Measurements from ENCODE around the gene CDK19. TPM values are rescaled to one million over a fixed set of nuclear protein-coding genes. Genes with fewer than 3 reads are reported as not detected.

Gene CDK19
- total RNA-seq, 1 experiment from 2014 or later, result 11.7 TPM

- H3K36me3 Mint-ChIP-seq, result no peaks in the 10 kb centered on the region
- no peaks in the 10 kb centered on the region for H3K4me1 Mint-ChIP-seq
- ATAC-seq, result no peak
- no peak overlapping the region for H3K4me3 Mint-ChIP-seq
- CTCF ChIA-PET, result interaction anchor here (1.4 to 1.5 kb wide), 2 partner anchors 8 to 55 kb away, joined by 3 to 6 read pairs; no protein-coding TSS in a partner anchor
- POLR2A ChIA-PET, result interaction anchor here (0.7 kb wide), 1 partner anchor 205 kb away, joined by 4 read pairs; no protein-coding TSS in a partner anchor
- DNase-seq (ENCODE audit: low spot score), result no peak
- H3K27ac Mint-ChIP-seq, result no peak overlapping the region
- H3K9me3 Mint-ChIP-seq, result no peaks in the 10 kb centered on the region
- H3K27me3 Mint-ChIP-seq (ENCODE audit: low read depth), result no peaks in the 10 kb centered on the region
- TF ChIP-seq FOXP4 (CRISPR knock-in tag; IDR thresholded peaks at IDR 0.05), result no peak
- TF ChIP-seq ELF4 (CRISPR knock-in tag; IDR thresholded peaks at IDR 0.05; ENCODE audit: low read depth), result no peak
- TF ChIP-seq MLX (CRISPR knock-in tag; IDR thresholded peaks at IDR 0.05), result no peak
- TF ChIP-seq ZBTB21 (CRISPR knock-in tag; IDR thresholded peaks at IDR 0.05; ENCODE audit: borderline replicate concordance), result no peak
- TF ChIP-seq IRF2 (CRISPR knock-in tag; IDR thresholded peaks at IDR 0.05; ENCODE audit: borderline replicate concordance, low read depth), result no peak
- no peak for TF ChIP-seq ZNF281 (CRISPR knock-in tag; IDR thresholded peaks at IDR 0.05)
These were observed 141.2 kb downstream of the CDK19 start for GRCh38 chr6:110674096-110674495.

GRCh38 chr6:110672122-110672521, 143.1 kb downstream of the CDK19 start:
- no peak for DNase-seq (ENCODE audit: low spot score)
- Mint-ChIP-seq H3K4me1 (no peaks in the 10 kb centered on the region), H3K4me3 (no peak overlapping the region), H3K27me3 (ENCODE audit: low read depth) (no peaks in the 10 kb centered on the region), H3K27ac (no peak overlapping the region), H3K36me3 (no peaks in the 10 kb centered on the region), H3K9me3 (no peaks in the 10 kb centered on the region)
- ChIA-PET CTCF (interaction anchor here (1.8 kb wide), 1 partner anchor 10 kb away, joined by 4 read pairs; no protein-coding TSS in a partner anchor), POLR2A (no interaction called here)
- no peak for ATAC-seq
- TF ChIP-seq CBFB (CRISPR knock-in tag; IDR thresholded peaks at IDR 0.05; ENCODE audit: low read depth) (no peak), OVOL2 (CRISPR knock-in tag; IDR thresholded peaks at IDR 0.05; ENCODE audit: borderline replicate concordance) (no peak), ATF1 (CRISPR knock-in tag; IDR thresholded peaks at IDR 0.05) (no peak), ZMAT4 (CRISPR knock-in tag; IDR thresholded peaks at IDR 0.05) (no peak), CREB1 (CRISPR knock-in tag; IDR thresholded peaks at IDR 0.05) (no peak), PRDM15 (CRISPR knock-in tag; IDR thresholded peaks at IDR 0.05) (no peak), MYBL2 (CRISPR knock-in tag; IDR thresholded peaks at IDR 0.05) (no peak), TEAD1 (CRISPR knock-in tag; IDR thresholded peaks at IDR 0.05) (no peak), NFYB (CRISPR knock-in tag; conservative IDR thresholded peaks at IDR 0.05; ENCODE audit: low read depth) (no peak), AFF4 (CRISPR knock-in tag; IDR thresholded peaks at IDR 0.05; ENCODE audit: borderline replicate concordance) (no peak), ZNF532 (CRISPR knock-in tag; IDR thresholded peaks at IDR 0.05; ENCODE audit: borderline replicate concordance) (no peak)

Data from WTC11 (cell line).